Suprapubic skin (tissue), 3 donors: ENCODE measurements around the gene HAGH.

Experiments
- POLR2A ChIP-seq, 2 donors: fragments of 450-650 bp; IDR thresholded peaks; one replicate each; pipeline ENCODE4 v1.6.1; 2017; ENCODE audit warnings: antibody characterized with exemption in 2 of 2, mild to moderate bottlenecking in 2 of 2, moderate library complexity in 2 of 2
- TF ChIP-seq, protein P1 (sequence below), 2 donors: fragments of 200-600 bp in 1 of 2; fragments of 450-650 bp in 1 of 2; sonication (generic) in 1 of 2; IDR thresholded peaks; one replicate each; pipeline ENCODE4 v1.5.1; 2016 to 2019; ENCODE audit warnings: antibody characterized with exemption in 2 of 2, mild to moderate bottlenecking in 1 of 2, moderate library complexity in 1 of 2

DNA sequence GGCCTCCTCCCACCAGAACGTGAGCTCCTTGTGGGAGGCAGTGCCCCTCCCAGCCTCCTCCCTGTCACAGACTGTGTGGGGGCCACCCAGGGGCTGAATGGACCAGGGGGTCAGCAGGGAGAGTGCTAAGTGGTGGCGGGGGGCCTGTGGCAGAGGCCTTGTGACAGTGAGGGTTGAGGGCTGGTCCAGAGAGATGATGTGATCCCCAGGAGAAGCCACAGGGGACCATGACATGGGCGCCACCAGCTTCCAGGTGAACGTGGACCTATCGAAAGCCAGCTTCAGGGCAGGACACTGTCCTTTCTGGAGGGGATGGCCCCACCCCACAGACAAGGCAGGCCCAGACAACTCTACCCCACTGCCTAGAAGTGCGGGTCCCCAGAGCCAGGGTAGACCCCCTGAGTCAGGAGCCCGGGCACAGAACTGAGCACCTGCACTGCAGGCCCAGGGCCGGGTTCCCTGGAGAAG is 47.4 kb downstream of the HAGH start:
- TF ChIP-seq, protein P1, sequence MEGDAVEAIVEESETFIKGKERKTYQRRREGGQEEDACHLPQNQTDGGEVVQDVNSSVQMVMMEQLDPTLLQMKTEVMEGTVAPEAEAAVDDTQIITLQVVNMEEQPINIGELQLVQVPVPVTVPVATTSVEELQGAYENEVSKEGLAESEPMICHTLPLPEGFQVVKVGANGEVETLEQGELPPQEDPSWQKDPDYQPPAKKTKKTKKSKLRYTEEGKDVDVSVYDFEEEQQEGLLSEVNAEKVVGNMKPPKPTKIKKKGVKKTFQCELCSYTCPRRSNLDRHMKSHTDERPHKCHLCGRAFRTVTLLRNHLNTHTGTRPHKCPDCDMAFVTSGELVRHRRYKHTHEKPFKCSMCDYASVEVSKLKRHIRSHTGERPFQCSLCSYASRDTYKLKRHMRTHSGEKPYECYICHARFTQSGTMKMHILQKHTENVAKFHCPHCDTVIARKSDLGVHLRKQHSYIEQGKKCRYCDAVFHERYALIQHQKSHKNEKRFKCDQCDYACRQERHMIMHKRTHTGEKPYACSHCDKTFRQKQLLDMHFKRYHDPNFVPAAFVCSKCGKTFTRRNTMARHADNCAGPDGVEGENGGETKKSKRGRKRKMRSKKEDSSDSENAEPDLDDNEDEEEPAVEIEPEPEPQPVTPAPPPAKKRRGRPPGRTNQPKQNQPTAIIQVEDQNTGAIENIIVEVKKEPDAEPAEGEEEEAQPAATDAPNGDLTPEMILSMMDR (IDR thresholded peaks at IDR 0.05): no peak
- TF ChIP-seq POLR2A (IDR thresholded peaks at IDR 0.05): no peak
